Suprapubic skin (tissue), 4 donors: ENCODE data around the gene CCND1. TPM values are rescaled to one million over a fixed set of nuclear protein-coding genes. Genes with fewer than 3 reads are reported as not detected.
A peak's percentile ranks its signal among the peaks of the same experiment; 100 is the strongest.

Source experiments
- DNase-seq, 2 donors: peaks; one replicate each; pipeline ENCODE4 v3.0.0-alpha.2; 2019; ENCODE audit warnings: low spot score in 2 of 2
- H3K27ac ChIP-seq: fragments of 200-600 bp; sonication (generic); one replicate; pipeline ENCODE4 v1.5.1; 2019
- H3K27me3 ChIP-seq: fragments of 200-600 bp; sonication (generic); one replicate; pipeline ENCODE4 v1.5.1; 2019
- H3K36me3 ChIP-seq: fragments of 200-600 bp; sonication (generic); one replicate; pipeline ENCODE4 v1.5.1; 2019
- H3K4me1 ChIP-seq: fragments of 200-600 bp; sonication (generic); one replicate; pipeline ENCODE4 v1.5.1; 2019
- H3K4me3 ChIP-seq: fragments of 200-600 bp; sonication (generic); one replicate; pipeline ENCODE4 v1.5.1; 2019; ENCODE audit warnings: mild to moderate bottlenecking
- H3K9me3 ChIP-seq: fragments of 200-600 bp; sonication (generic); one replicate; pipeline ENCODE4 v1.5.1; 2019
- EP300 ChIP-seq: sonication (generic); formaldehyde crosslinking; IDR thresholded peaks from one replicate; pipeline ENCODE4 v1.6.1; 2017; ENCODE audit warnings: antibody characterized with exemption
- POLR2A ChIP-seq, 2 donors: fragments of 450-650 bp; IDR thresholded peaks; one replicate each; pipeline ENCODE4 v1.6.1; 2017; ENCODE audit warnings: antibody characterized with exemption in 2 of 2, mild to moderate bottlenecking in 2 of 2, moderate library complexity in 2 of 2
- POLR2AphosphoS5 ChIP-seq, 3 donors: sonication (generic); formaldehyde crosslinking; IDR thresholded peaks; one replicate each; pipeline ENCODE4 v1.6.1; 2017; ENCODE audit warnings: antibody characterized with exemption in 3 of 3
- WGBS: methylation state at CpG from one replicate; pipeline ENCODE4 v1.1.5; 2018; 5-methylcytosine and 5-hydroxymethylcytosine counted together
- total RNA-seq, 4 donors: library from RNA; depleted of rRNA; stranded (reverse); fragments of >200 nt; gene quantifications; one replicate each; pipeline ENCODE4 v1.1.0, GENCODE V29; 2016
- TF ChIP-seq, protein P1 (sequence below), 2 donors: fragments of 200-600 bp in 1 of 2; fragments of 450-650 bp in 1 of 2; sonication (generic) in 1 of 2; IDR thresholded peaks; one replicate each; pipeline ENCODE4 v1.5.1; 2016 to 2019; ENCODE audit warnings: antibody characterized with exemption in 2 of 2, mild to moderate bottlenecking in 1 of 2, moderate library complexity in 1 of 2

CCND1 gene
- total RNA-seq, 4 donors from 2014 or later = 161 to 340 (median 270) TPM

DNA sequence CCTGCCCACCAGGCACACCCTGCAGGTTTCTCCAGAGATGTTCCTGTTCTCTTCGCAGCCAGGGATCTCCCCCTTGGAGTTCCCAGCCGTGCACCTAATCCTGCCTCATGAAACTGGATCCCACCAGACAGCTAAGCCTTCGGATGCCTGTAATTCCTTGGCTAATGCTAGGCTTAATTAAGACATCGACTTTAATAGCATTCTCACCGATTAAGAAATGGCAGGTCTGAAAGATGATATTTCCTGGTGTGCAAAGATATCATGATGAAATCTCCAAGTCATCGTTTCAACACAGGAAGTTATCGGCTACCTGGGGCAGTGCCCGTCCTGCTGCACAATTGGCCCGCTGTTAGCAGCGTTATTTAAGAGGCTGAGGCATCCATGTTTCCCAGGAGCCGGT, 41.5 kb upstream of the CCND1 start:
- no peak overlapping the region for H3K27ac ChIP-seq
- WGBS = 38% methylated on average over 11 of the region's 11 CpGs
- no peaks in the 10 kb centered on the region for H3K36me3 ChIP-seq
- H3K27me3 ChIP-seq = peaks cover 23% of the 10 kb centered on the region
- H3K4me3 ChIP-seq = no peak overlapping the region
- TF ChIP-seq, protein P1, sequence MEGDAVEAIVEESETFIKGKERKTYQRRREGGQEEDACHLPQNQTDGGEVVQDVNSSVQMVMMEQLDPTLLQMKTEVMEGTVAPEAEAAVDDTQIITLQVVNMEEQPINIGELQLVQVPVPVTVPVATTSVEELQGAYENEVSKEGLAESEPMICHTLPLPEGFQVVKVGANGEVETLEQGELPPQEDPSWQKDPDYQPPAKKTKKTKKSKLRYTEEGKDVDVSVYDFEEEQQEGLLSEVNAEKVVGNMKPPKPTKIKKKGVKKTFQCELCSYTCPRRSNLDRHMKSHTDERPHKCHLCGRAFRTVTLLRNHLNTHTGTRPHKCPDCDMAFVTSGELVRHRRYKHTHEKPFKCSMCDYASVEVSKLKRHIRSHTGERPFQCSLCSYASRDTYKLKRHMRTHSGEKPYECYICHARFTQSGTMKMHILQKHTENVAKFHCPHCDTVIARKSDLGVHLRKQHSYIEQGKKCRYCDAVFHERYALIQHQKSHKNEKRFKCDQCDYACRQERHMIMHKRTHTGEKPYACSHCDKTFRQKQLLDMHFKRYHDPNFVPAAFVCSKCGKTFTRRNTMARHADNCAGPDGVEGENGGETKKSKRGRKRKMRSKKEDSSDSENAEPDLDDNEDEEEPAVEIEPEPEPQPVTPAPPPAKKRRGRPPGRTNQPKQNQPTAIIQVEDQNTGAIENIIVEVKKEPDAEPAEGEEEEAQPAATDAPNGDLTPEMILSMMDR (IDR thresholded peaks at IDR 0.05) = no peak
- TF ChIP-seq EP300 = no peak
- no peak for TF ChIP-seq POLR2A (IDR thresholded peaks at IDR 0.05)
- no peak for TF ChIP-seq POLR2AphosphoS5 (IDR thresholded peaks at IDR 0.05)
- no peaks in the 10 kb centered on the region for H3K9me3 ChIP-seq
- peak in 1 of 2 donors; percentile 31 for DNase-seq
- no peaks in the 10 kb centered on the region for H3K4me1 ChIP-seq

DNA sequence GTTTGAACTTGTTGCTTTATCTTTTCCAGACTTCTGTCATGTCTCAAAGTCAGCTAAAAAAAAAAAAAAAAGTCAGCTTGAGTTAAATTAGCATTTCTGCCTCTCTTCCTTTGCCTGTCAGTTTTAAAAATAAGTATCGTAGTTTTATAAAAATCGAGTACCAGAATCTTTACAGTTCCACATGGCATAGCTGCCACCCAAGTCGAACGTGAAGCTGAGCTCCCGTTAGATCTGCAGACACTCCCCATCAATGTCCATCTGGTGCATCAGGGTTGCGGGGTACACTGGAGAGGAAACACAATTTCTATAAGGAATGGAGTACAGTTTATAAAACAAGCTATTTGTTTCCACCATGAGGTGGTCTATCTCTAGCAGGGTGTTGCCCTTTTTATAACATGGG, 41.0 kb upstream of the CCND1 start:
- Histone ChIP-seq H3K9me3 (no peaks in the 10 kb centered on the region), H3K4me3 (no peak overlapping the region), H3K36me3 (no peaks in the 10 kb centered on the region), H3K27me3 (peaks cover 26% of the 10 kb centered on the region), H3K27ac (no peak overlapping the region), H3K4me1 (no peaks in the 10 kb centered on the region)
- TF ChIP-seq POLR2A (IDR thresholded peaks at IDR 0.05) (no peak), POLR2AphosphoS5 (IDR thresholded peaks at IDR 0.05) (no peak), EP300 (no peak)
- TF ChIP-seq, protein P1 (IDR thresholded peaks at IDR 0.05) = no peak
- 64% methylated on average over 6 of the region's 6 CpGs for WGBS
- no peak for DNase-seq

DNA sequence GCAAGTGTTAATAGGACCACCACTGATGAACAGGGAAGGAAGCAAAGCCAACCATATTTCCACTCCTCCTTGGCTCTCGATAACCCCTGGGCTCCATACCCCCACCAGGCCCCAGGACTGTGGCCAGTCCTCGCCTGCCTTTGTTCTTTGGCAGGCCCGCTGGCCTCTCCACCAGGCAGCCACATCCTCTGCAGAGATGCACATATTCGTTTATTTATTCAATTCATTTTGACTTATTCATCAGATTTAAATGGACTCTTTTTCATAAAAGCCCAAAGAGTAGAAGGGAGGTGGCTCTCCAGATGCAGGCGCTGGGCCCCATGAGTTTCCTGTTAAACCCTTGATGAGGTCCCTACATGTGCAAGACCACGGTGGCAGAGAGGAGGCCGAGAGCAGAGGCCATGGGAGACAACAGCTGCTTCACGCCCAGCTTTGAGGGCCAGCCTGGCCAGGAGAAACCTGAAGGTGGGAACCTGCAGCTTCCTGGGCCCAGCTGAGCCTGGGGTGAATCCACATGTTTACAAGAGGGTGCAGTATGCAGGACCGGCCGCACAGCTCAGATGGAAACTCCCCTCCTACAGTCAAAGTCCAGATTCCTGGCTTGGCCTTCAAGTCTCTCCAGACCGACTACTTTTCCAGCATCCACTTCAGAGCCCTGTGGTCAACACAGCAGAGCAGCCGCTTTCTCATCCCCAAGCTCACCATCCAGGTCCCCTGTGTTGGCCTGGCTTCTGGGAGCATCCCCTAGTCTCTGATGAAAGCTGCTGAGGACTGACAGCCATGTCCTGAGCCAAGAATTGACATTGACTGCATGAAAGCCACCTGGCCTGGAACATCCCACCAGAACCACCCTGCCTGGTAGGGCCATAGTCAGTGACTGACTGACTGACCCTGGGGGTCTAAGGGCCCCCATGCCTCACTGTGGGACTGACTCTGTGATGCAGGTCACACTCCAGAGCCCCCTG, 39.7 kb upstream of the CCND1 start:
- H3K9me3 ChIP-seq = no peaks in the 10 kb centered on the region
- no peak overlapping the region for H3K4me3 ChIP-seq
- no peak overlapping the region for H3K27ac ChIP-seq
- peak in 1 of 2 donors; percentile 66 for DNase-seq
- H3K27me3 ChIP-seq = peaks cover 31% of the 10 kb centered on the region
- TF ChIP-seq EP300 (no peak), POLR2AphosphoS5 (IDR thresholded peaks at IDR 0.05) (no peak)
- TF ChIP-seq, protein P1 (IDR thresholded peaks at IDR 0.05) = no peak
- WGBS = 91% methylated on average over 9 of the region's 12 CpGs
- no peaks in the 10 kb centered on the region for H3K36me3 ChIP-seq
- no peaks in the 10 kb centered on the region for H3K4me1 ChIP-seq

DNA sequence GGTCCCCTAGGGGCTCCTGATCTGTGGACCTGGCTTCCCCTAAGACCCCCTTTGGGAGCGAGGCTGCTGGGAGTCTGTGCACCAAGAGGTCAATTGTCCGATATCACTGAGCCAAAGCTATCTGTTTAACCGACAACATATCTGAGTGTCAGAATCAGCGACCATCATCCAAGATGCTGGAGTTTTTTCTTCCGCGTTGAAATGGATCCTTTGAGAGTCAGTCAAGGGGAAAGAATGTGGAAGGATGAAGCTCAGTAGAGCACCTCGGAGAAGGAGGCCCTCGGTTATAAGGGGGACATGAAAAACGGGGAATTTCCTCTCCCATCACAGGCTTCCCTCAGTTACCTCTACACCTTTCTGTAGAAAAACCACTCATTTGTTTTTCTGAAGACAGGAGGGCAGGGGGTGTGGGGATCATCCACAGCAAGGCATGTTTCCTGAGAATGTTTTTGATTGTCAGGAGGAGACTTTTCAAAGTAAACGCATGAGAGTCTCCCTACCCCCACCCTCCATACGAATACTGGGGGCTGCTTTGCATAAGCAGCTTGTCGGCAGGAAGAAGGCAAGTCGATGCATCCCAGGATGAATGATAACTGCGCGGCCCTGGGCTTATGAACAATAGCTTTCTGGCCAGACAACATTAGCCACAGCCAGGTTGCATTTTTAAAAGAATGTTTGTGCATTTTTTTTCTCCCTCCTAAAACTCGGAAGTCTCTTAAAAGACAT, 37.7 kb upstream of the CCND1 start:
- WGBS = 68% methylated on average over 15 of the region's 16 CpGs
- Histone ChIP-seq H3K27me3 (peaks cover 31% of the 10 kb centered on the region), H3K4me1 (no peaks in the 10 kb centered on the region), H3K27ac (no peak overlapping the region), H3K9me3 (peaks cover 7% of the 10 kb centered on the region), H3K4me3 (no peak overlapping the region), H3K36me3 (no peaks in the 10 kb centered on the region)
- TF ChIP-seq POLR2A (IDR thresholded peaks at IDR 0.05) (no peak), EP300 (no peak), POLR2AphosphoS5 (IDR thresholded peaks at IDR 0.05) (no peak)
- TF ChIP-seq, protein P1 (IDR thresholded peaks at IDR 0.05) = no peak
- peak in 1 of 2 donors; percentile 35 for DNase-seq

DNA sequence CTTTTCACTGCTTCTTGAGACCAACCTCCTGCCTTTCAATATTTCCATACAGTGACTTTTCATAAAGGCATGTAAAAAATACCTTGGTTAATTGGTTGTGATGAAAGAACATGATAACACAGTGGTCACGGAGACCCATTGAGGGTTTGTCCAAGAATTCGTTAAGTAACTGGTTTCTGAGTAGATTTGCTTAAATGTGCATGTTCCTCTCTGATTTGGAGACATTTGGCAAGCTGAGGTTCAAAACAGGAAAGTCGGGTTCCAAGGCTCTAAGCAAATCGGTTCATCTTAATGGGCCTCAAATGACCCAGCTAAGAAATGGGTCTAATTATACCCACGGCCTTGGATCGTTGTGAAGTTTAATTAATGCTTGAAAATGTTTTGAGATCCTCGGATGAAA, 36.9 kb upstream of the CCND1 start:
- WGBS = 60% methylated on average over 7 of the region's 7 CpGs
- Histone ChIP-seq H3K36me3 (no peaks in the 10 kb centered on the region), H3K27ac (no peak overlapping the region), H3K9me3 (peaks cover 11% of the 10 kb centered on the region), H3K27me3 (peaks cover 31% of the 10 kb centered on the region), H3K4me3 (no peak overlapping the region), H3K4me1 (no peaks in the 10 kb centered on the region)
- TF ChIP-seq EP300 (no peak), POLR2AphosphoS5 (IDR thresholded peaks at IDR 0.05) (no peak), POLR2A (IDR thresholded peaks at IDR 0.05) (no peak)
- TF ChIP-seq, protein P1 (IDR thresholded peaks at IDR 0.05) = no peak
- peak in 1 of 2 donors; percentile 7 for DNase-seq
